ENCODE measurements around the gene FOSL2. TPM values are rescaled to one million over a fixed set of nuclear protein-coding genes. Genes with fewer than 3 reads are reported as not detected.

FOSL2 gene
- total and polyA plus RNA-seq, 4 donors = 23.5 to 97.9 (median 68.5) TPM

DNA sequence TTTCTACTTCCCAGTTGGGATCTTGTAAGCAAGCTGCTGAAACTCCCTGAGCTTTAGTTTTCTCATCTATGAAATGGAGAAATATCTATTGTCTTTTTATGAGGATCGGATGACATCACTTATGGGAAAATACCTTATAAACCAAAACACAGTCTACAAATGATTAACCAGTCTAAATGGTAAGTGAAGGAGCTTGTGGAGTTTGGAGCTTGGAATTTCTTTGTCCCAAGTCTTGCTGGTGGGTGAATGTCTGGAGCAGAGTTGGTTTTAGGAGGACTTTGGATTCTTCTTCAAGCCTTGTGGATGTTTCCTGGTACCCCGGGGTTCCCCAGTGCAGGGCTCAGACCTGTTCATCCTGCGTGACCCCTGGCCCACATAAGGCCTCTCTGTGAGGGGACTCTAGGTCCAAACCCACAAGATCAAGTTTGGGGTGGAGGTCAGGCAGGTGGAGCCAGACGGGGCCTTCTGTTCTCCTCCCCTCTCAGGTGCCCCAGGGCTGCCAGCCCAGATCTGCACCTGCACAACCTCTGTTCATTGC is 43.2 kb downstream of the FOSL2 start:
- TF ChIP-seq, protein P1, sequence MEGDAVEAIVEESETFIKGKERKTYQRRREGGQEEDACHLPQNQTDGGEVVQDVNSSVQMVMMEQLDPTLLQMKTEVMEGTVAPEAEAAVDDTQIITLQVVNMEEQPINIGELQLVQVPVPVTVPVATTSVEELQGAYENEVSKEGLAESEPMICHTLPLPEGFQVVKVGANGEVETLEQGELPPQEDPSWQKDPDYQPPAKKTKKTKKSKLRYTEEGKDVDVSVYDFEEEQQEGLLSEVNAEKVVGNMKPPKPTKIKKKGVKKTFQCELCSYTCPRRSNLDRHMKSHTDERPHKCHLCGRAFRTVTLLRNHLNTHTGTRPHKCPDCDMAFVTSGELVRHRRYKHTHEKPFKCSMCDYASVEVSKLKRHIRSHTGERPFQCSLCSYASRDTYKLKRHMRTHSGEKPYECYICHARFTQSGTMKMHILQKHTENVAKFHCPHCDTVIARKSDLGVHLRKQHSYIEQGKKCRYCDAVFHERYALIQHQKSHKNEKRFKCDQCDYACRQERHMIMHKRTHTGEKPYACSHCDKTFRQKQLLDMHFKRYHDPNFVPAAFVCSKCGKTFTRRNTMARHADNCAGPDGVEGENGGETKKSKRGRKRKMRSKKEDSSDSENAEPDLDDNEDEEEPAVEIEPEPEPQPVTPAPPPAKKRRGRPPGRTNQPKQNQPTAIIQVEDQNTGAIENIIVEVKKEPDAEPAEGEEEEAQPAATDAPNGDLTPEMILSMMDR (IDR thresholded peaks at IDR 0.05; ENCODE audit: control extremely low read depth, extremely low read depth) = no peak
- WGBS, 2 donors = 90 to 92% methylated on average over 4 of the region's 4 CpGs
- H3K4me1 ChIP-seq (ENCODE audit: control insufficient read depth in 5 of 5, insufficient read depth in 5 of 5, low read length in 5 of 5) = peaks cover 0 to 2% (median 0%) of the 10 kb centered on the region in 5 donors
- no peaks in the 10 kb centered on the region for H3K27me3 ChIP-seq (ENCODE audit: control insufficient read depth in 3 of 3, insufficient read depth in 3 of 3, low read length in 2 of 3)
- no peak for ATAC-seq (ENCODE audit: insufficient read depth, low FRiP score)
- H3K9ac ChIP-seq (ENCODE audit: insufficient read depth in 1 of 2, low read length in 2 of 2) = no peak overlapping the region
- H3K9me3 ChIP-seq (ENCODE audit: control insufficient read depth in 4 of 4, insufficient read depth in 3 of 4, low read length in 3 of 4) = peaks cover 0 to 6% (median 0%) of the 10 kb centered on the region in 4 donors
- no peak overlapping the region for H3K27ac ChIP-seq (ENCODE audit: low read depth in 1 of 2, low read length in 1 of 2)
- H3K36me3 ChIP-seq (ENCODE audit: control insufficient read depth in 4 of 4, insufficient read depth in 4 of 4, low read length in 4 of 4) = no peaks in the 10 kb centered on the region
- no peak overlapping the region for H3K4me3 ChIP-seq
- DNase-seq = no peak

DNA sequence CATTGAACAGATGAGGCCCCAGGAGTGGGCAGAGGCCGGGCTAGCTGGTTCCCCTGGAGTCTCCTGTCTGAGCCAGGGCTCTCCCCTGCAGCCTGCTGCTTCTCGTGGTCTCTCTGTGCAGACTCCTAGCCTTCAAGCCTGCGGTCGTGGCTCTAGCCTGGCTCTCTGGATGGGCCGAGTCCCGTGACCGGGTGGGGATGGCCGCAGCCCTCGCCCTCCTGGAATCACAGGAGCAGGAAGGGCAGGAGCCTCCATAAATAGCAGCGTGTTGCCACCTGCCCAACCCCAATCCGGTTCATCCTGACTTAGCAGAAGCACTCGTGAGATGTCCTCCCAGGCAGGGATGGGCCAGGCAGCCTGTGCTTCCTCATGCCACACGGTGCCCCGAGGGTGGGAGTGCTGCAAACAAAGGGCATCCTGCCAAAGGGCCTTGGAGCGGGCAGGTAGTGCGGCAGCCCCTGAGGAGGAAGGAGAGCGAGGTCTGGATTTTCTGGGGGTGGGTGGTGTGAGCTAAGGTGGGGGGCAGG is 43.9 kb downstream of the FOSL2 start:
- Histone ChIP-seq H3K9me3 (ENCODE audit: control insufficient read depth in 4 of 4, insufficient read depth in 3 of 4, low read length in 3 of 4) (peaks cover 0 to 6% (median 0%) of the 10 kb centered on the region in 4 donors), H3K27me3 (ENCODE audit: control insufficient read depth in 3 of 3, insufficient read depth in 3 of 3, low read length in 2 of 3) (no peaks in the 10 kb centered on the region), H3K4me3 (no peak overlapping the region), H3K36me3 (ENCODE audit: control insufficient read depth in 4 of 4, insufficient read depth in 4 of 4, low read length in 4 of 4) (no peaks in the 10 kb centered on the region), H3K4me1 (ENCODE audit: control insufficient read depth in 5 of 5, insufficient read depth in 5 of 5, low read length in 5 of 5) (peaks cover 0 to 2% (median 0%) of the 10 kb centered on the region in 5 donors), H3K9ac (ENCODE audit: insufficient read depth in 1 of 2, low read length in 2 of 2) (no peak overlapping the region), H3K27ac (ENCODE audit: low read depth in 1 of 2, low read length in 1 of 2) (no peak overlapping the region)
- 69 to 72% methylated on average over 17 of the region's 17 CpGs for WGBS, 2 donors
- no peak for DNase-seq
- ATAC-seq (ENCODE audit: insufficient read depth, low FRiP score) = no peak
- TF ChIP-seq, protein P1 (IDR thresholded peaks at IDR 0.05; ENCODE audit: control extremely low read depth, extremely low read depth) = no peak

DNA sequence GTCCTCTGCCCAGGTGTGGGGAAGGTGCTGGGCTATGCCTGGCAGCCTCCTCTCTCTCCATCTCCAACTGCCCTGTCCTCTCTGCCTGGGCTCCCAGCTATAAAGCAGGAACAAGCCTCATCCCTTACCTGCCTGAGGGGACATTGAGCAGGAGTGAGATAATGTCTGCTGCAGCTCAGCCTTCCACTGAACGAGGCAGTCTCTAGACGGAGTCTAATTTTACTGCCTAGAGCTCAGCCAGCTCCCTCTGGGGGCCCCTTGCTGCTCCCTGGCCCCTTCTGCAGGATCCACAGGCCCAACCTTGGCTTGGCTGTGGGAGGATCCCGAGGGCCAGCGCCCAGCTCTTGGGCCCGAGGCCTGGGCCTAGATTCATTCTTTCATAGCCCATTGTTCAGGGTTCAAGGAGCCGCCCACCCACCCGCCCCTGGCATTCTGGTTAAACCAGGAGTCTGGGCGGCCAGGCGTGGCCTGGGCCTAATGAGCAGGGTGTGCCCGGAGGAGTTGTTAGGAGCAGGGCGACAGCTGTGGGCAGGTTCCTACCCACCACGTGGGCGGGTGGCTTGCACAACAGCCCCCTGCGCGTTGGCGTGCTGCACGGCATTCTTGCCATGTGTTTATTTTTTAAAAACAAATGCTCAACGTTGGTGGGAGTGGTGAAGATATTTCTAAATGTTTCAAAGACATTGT is 44.6 kb downstream of the FOSL2 start:
- whole genome bisulfite sequencing, 2 donors = 64 to 75% methylated on average over 18 of the region's 18 CpGs
- TF ChIP-seq, protein P1 (IDR thresholded peaks at IDR 0.05; ENCODE audit: control extremely low read depth, extremely low read depth) = no peak
- Histone ChIP-seq H3K9me3 (ENCODE audit: control insufficient read depth in 4 of 4, insufficient read depth in 3 of 4, low read length in 3 of 4) (peaks cover 0 to 6% (median 0%) of the 10 kb centered on the region in 4 donors), H3K9ac (ENCODE audit: insufficient read depth in 1 of 2, low read length in 2 of 2) (no peak overlapping the region), H3K4me3 (no peak overlapping the region), H3K27ac (ENCODE audit: low read depth in 1 of 2, low read length in 1 of 2) (no peak overlapping the region), H3K4me1 (ENCODE audit: control insufficient read depth in 5 of 5, insufficient read depth in 5 of 5, low read length in 5 of 5) (peaks cover 0 to 2% (median 0%) of the 10 kb centered on the region in 5 donors), H3K36me3 (ENCODE audit: control insufficient read depth in 4 of 4, insufficient read depth in 4 of 4, low read length in 4 of 4) (no peaks in the 10 kb centered on the region), H3K27me3 (ENCODE audit: control insufficient read depth in 3 of 3, insufficient read depth in 3 of 3, low read length in 2 of 3) (no peaks in the 10 kb centered on the region)
- ATAC-seq (ENCODE audit: insufficient read depth, low FRiP score) (peak; percentile 46), DNase-seq (no peak)
